Measurements from ENCODE around the gene MIDN. TPM values are rescaled to one million over a fixed set of nuclear protein-coding genes. Genes with fewer than 3 reads are reported as not detected.

Gene MIDN
- polyA plus RNA-seq, 12 donors: 22.4 to 149 (median 30.9) TPM

DNA sequence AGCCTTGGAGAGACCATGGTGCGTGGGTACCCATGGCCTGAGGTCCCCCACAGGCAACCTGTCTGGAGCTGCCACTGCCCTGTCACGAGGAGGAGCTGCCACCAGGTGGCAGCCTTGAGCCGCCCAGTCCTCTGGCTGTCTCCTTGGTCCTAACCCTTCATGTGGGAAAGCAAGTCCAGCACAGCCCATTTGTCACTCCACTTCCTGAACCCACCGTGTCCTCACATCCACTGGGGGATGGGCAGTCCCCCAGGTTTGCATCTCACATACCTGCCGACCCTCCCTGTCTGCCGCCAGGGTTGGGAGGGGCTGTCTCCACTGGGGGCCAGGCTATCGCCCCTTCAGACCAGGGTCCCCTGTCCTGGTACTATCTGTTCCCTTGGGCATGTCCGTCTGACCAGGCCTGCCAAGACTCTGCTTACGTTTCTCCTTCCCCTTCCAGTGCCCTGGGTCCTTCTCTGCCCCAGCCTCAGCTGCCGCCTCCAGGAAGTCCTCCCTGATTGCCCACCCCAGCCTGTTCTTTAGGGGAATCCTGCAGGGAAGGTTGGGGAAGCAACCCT, 31.5 kb downstream of the MIDN start:
- peak; percentile 92 for DNase-seq

DNA sequence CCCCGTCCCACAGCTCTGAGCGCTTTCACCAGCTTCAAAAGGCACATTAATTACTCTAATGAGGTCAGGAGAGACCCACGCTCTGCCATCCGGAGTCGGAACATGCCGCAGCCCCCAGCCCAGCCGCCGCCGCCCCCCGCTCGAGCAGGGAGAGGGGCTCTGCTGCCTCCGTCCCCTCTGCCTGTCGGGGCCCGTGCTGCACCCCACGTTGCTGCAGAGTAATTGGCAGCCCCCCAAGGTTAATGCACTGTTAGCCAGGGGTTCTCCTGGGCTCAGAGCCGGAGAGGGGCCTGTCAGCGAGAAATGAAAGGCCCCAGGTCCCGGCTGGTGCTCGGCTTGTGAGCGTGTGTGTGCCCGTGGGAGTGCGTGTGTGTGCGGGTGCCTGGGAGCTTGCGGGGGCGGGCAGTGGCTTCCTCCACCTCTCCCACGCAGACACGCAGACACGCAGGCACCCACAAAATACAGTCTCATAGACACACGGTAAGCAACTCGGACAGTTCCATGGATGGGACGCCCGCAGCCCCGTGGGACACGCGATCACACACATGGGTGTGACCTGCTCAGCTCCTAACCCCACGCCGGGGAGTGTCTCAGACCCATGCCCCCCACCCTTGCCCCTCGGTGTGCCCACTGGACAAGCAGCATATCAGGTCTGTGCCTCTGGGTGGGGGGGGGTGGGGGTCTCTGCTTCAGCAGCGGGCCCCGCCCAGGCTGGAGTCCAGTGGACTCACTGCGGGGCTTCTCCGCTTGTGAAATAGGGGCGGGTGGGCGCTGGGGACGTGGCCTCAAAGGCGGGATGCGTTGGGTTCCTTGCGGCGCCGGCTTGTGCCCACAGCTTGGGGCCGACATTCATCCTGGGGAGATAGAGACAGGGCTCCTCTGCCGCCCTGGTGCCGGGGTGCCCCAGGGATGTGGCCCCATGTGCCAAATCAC, 32.5 kb downstream of the MIDN start:
- no peak for DNase-seq

DNA sequence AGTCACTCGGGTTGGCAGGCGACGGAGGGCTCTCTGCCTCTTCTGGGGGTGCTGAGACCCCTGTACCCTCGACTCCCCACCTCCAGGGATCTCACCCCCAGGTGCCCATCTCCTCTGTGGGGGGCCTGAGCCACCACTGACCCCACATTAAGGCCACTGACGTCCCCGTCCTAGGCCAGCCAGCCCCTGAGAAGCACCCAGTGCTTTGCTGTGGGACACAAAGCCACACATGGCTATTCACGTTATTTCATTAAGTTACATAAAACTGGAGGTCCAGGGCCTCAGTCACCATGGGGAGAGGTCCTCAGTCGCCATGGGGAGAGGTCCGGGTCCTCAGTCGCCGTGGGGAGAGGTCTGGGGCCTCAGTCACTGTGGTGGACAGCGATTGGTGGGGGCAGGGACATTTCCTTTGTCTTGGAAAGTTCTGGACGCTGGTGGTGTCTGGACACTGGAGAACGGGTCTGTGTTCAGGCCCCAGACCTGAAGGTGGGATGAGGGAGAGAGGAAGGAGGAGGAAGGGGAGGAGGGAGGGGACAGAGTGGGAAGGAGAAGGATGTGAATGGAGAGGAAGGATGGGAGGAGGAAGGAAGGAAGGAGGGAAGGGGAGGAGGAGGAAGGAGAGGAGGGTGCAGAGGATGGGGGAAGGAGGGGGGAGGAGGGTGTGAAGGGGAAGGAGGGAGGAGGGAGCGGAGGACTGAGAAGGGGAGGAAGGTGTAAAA, 33.3 kb downstream of the MIDN start:
- DNase-seq: no peak

DNA sequence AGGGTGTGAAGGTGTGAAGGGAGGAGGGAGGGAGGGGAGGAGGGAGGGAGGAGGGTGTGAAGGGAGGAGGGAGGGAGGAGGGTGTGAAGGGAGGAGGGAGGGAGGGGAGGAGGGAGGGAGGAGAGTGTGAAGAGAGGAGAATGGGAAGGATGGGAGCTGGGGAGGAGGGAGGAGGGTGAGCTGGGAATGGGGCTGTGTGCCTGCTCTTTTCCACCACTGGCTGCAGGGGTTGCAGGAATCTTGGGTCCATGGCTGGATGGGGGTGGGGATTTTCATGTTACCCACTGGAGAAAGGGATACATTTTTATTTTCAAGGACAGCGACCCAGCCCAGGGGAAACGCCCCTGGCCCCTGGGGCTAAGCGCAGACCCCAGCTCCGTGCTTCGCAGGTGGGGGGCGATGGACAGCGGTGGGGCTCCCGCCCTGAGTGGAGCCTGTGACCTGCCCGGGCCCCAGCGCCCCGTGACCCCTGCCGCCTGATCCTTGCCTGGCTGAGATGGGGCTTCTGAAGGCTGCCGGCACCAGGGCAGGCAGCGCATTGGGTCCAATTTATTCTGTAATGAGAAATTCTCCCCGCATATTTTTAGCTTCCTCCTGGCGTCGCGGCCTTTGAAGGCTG, 34.3 kb downstream of the MIDN start:
- DNase-seq: no peak

DNA sequence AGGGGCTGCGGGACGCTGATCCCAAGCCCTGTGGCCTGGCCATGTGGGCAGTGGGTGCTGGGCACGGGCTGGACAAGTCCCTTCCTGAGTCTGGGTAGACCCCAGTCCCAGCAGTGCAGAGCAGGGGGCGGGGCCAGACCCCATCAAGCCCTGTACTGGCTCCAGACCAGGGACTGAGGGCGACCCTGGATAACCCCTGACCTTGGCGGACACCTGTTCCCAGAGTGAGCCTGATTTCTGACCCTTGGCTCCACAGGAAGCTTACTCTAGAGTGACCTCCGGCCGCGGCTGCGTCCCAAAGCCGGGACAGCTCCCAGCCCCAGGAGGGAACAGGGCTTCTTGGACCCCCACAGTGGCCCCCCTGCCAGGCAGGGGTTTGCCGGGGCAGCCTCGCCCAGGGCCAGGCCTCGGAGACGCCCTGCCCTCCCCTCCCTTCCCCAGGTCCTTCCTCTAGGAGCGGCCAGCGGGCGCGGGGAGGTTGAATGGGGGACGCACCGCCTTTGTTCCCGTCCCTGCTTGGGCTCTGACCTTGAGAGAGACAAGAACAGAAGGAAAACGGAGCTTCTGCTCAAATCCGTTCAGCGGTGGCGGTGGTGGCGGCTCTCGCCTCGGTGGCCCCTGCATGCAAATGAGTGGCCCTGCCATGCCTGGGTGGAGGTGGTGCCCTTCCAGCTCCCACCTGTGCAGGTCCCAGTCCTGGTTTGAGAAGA, 35.0 kb downstream of the MIDN start:
- DNase-seq: no peak

DNA sequence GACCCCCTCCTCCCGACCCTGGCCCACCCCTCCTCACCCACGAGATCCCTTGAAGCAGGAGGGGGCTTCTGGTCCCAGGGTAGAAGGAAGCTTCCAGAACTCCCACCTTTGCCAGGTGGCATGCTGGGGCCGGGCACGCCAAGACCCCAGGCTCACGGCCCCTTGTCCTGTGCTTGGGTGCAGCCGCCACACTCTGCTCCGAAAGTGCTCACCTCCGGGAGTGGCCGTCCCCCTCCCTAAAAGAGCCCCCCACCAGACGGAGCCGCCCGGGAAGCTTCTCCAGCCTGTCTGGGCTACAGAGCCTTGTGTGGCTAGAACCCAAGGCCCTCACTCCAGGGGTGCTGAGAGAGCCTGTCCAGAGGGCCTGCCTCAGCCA, 35.5 kb downstream of the MIDN start:
- no peak for DNase-seq

DNA sequence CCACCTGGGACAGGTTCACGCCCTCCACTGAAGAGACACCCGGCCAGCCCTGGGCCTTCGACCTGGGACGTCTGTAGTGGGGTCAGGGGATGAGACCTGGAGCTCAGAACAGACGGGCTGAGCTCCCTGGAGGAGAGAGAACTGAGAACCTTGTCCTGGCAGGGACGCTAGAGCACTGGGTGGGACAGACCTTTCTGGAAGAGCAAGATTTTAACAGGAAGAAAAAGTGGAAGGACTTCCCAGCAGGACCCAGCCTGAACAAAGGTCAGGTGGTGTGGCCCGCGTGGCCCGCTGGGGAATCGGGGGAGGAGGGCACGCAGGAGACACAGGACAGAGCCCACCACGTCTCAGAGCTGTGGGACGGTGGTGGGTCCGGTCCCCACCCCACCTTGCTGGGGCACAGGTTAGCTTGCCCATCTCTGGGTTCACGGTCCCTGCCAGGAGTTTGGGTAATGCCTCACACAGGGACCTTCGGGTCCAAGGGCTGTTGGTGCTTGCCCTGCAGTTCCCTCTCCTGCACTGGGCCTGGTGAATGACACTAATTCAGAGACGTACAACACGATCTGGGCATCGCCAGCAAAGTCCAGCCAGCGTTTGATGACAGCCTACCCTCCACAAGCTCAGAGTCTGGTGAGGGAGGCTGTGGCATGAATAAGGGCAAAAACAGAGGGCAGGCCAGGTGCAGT, 36.1 kb downstream of the MIDN start:
- no peak for DNase-seq

DNA sequence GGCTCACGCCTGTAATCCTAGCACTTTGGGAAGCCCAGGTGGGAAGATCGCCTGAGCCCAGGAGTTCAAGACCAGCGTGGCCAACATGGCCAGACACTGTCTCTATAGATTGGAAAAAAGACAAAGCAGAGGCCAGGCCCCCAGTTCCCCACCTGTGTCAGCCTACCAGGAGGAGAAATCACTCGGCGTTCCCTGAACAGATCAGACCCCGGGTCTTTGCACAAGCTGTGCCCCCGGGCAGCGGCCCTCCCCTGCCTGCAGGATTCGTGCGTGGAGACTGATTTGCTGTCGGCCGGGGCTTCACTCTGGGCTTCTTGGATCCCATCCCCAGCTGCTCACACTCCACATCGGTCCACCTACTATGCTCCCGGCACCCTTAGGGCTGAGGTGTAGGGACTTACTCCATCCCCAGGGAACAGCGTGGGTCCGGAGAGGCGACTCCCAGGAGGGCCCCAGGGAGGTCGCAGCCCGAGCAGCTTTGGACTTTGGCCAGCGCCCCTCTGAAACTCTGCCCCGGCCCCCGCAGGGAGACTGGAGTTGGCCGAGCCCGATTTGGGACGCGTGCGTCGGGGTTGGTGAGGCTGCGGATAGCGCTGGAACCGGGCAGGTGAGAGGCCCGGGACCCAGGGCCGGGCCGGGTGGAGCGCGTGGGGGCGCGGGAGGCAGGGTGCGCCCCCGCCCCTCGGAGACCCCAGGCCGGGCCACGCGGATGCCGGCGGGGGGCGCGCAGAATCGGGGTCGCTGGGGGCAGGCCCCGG, 36.8 kb downstream of the MIDN start:
- DNase-seq: no peak

DNA sequence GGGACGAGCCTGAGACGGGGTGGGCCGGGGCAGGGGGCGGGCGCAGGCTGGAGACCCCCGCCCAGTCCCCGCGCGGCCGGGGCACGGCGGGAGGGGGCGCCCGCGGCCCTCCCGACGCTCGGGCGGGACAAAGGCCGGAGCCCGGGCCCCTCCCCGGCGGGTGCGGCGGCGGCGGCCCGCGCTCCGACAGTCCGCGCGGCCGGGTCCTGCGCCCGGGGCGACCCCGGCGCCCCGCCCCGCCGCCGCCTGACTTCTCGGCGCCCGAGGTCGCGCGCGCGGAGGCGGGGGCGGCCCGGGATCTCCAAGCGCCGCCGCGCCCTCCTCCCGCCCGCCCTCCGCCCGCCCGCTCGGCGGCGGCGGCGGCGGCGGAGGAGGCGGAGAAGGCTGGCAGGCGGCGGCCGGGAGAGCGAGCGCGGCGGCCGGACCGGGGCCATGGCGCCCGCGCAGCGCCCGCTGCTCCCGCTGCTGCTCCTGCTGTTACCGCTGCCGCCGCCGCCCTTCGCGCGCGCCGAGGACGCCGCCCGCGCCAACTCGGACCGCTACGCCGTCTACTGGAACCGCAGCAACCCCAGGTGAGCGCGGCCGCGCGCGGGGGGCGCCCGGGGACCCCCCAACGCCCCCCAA, 37.5 kb downstream of the MIDN start, which contains the start of gene EFNA2:
Gene EFNA2, plus strand, starts transcription at position 137 of the 624 bp plus-strand sequence. Its CDS starts 296 bp downstream, at position 433.
- no peak for DNase-seq

DNA sequence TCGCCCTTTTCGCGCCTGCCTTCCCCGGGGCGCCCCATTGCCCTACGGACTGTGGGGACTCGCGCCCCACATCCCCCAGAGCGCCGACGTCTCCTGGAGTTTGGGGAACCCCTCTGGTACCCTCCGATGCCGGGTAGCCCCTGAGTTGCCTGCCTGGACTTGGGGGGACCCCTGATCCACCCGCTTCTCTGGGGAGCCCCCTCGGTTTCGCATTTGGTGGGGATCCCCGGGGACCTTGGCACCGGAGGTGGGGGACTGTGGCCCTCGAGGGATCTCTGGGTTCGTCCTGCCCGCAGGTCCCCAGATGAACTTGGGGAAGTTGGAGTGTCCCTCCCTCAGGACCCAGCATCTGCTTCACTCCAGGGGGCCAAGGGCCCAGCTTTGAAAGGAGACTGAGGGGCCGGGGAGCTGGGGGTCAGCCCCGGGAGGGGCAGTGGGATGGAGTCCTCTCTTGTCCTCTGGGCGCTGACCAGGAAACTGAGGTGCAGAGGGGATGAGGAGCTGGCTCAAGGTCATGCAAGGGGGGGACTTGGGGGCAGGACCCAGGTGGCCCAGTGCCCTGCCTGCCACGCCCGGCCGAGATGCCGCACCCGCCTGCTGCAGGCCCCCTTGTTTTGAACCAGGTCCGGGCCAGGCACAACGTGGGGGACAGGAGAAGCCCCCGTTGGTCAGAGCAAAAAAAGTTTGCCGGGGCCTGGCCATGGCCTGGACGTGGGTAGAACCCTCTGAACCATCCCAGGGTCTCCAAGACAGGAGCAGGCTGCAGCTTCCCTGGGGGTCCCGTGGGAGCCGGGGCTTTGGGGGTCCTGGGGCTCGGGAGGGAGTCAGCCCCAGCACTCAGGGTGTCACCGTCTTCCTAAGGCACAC, 38.3 kb downstream of the MIDN start:
- no peak for DNase-seq

DNA sequence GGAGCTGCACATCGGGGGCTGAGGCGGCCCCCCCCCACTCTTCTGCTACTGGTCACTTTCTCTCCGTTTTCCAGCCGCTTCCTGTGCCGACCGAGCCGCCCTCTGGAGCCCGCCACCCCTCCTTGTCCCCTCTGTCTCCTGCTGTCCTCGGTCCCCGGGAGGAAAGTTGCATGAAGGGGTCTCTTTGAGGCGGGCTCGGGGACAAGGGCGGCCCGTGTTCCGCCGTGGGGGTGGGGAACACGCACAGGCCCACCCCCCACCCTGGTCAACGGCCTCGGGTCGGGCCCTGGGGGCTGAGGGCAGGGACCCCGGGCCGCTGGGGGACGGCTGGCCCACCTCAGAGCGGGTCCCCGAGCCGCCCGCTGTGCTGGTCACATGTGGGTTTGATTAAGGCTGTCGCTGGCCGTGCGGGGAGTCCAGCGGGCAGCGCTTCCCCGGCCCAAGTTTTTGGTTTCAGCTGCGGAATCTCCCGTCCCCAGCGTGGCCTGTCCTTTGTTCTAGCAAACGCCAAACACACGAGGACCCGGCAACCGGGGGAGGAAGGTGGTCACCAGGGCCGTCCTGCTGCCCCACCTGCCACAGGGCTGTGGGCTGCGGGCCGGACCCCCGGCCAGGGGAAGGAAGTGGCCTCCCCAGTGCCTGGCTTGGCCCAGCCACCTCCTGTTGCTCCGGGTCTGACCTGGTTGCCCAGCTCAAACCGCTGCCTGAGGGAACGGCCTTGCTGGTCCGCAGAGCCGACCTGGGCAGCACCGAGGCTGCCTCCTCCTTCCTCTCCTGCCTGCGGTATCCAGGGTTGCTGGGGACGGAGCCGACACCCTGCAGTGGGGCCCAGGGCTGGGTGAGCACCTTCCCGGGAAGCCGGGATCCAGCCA, 39.2 kb downstream of the MIDN start:
- DNase-seq: no peak

DNA sequence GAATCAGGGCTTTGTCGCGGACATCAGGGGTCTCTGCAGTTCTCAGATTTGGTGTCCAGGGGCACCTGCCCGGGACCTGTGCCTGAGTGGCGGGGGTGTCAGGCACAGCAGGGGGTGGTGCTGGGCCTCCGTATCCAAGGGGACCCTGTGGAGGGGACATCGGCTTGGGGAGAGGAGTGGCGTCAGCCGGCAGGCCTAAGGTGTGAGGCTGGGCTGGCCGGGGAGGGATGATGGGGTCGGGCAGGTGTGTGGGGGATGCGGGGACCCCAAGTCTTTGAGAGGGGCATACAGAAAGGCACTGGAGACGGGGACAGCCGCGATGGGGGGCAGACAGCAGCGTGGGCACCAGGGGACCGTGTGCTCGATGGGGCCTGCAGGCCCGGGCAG, 39.8 kb downstream of the MIDN start:
- DNase-seq: no peak

DNA sequence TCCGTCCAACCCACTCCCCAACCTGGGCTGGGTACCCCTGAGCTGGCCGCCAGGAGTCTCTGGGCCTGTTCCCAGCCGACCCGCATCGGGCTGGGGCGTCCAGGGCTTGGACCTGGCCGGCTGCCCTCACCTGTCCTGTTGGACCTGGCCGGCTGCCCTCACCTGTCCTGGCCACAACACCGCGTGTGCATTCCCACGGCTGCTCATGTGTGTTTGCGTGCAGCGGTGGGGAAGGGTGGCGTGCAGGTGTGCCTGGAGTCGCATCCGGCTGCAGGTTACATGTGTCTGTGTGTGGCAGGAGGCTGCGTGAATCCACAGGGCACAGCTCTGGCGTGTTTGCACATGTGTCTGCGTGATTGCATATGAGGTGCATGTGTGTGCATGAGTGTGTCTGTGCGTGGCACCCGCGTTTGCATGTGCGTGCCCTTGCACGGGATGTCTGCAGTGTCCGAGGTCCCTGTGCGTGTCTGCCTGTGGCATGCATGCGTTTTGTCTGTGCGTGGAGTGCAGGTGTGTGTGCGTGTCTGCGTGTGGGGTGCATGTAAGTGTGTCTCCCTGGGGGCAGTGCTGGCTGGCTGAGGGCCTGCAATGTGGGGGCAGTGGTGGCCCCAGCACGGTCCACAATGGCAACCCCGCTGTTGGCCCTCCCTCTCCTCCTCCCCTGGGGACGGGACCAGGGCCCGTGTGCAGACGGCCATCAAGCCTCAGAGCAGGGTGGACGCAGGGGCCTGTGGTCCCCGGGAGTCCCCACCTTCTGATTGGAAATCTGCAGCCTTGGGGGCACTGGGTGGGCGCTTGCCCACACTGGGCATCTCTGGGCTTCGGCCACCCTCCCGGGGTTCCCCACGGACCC, 40.7 kb downstream of the MIDN start:
- no peak for DNase-seq

DNA sequence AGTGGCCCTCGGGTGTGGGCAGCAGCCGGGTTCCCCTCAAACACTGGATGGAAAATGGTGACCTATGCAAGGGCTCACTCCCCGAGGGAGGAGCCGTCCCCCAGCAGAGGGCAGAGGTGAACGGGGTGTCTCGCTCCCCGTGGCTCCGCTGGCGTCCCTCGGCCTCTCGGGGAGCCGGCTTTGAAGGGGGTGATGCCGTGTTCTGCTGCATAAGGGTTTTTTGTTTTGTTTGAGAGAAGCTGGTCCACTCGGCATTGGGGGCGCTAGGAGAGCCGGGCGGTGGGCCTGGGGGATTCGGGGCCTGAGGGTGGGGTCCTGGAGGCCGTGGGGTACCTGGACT, 41.3 kb downstream of the MIDN start:
- no peak for DNase-seq

DNA sequence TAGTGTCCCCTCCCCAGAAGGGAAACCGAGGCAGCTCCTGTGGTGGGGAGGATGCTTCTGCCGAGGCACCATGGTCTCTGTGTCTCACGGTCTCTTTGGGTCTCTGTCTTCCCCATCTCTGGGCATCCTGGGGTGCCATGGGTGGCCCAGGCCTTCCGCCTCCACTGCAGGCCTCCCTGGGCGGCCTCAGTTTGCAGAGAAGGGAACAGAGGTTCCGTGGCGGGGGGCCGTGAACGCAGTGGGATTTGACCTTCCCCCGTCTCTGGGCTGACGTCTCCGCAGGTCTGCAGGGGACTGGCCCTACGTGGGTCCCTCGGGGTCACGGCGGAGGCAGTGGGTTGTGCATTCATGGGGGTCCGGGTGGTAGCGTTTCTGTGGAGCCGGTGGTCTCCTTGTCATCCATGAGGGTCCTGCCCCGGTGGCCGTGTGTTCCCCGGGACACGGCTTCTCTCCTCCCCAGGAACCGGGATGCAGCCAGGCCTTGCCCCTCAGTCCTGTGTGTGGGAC, 41.9 kb downstream of the MIDN start:
- no peak for DNase-seq
